Prostate gland (tissue), 2 donors: ENCODE data around the gene ABCC3.

Experiments
- POLR2A ChIP-seq: fragments of 450-650 bp; IDR thresholded peaks from one replicate; pipeline ENCODE4 v1.6.1; 2016; ENCODE audit warnings: antibody characterized with exemption, mild to moderate bottlenecking
- POLR2AphosphoS5 ChIP-seq: sonication (generic); formaldehyde crosslinking; IDR thresholded peaks from one replicate; pipeline ENCODE4 v1.6.1; 2017; ENCODE audit warnings: antibody characterized with exemption
- TF ChIP-seq, protein P1 (sequence below), 4 experiments: fragments of 200-600 bp in 2 of 4; fragments of 450-650 bp in 2 of 4; sonication (generic) in 2 of 4; IDR thresholded peaks; 1 replicate in 3 of 4; 2 replicates in 1 of 4; pipeline ENCODE4 v1.5.1; 2016 to 2019; ENCODE audit warnings: antibody characterized with exemption in 4 of 4, mild to moderate bottlenecking in 2 of 4, moderate library complexity in 2 of 4

DNA sequence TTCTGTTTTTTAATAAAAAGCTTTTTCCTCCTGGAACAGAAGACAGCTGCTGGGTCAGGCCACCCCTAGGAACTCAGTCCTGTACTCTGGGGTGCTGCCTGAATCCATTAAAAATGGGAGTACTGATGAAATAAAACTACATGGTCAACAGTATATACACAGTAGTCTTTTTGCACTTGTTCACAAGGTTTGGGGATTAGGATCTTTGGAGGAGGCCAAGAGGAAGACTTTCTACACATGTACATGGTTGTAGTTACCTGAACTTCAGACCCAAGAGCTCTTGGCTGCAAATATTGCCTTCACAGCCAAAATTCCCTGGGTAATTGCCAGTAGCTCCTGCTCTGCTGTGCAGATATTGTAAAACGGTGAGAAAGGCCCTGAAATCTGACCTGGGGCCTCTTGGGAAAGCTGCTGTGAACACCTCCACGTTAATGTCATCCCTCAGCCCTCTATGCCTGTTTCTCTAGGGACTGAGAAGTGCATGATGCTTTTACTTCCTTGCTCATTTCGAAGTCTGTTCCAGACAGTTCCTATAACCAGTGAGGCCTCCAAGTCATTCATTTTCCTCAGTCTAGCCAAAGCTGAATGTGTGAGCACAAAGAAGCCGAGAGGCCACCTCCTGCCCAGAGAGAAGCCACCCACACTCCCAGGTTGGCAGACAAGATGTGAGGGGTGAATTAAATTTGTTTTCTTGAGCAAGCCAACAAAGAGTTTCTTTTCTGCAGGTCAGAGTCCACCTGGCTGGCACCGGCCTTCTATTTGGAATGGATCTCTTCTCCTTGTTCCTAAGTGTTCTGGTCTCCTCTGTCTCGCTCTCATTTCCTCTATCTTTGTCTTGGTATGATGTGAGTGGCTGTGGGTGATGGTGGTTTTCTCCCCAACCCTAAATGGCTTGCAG lies 57.1 kb downstream of the ABCC3 start:
- TF ChIP-seq, protein P1, sequence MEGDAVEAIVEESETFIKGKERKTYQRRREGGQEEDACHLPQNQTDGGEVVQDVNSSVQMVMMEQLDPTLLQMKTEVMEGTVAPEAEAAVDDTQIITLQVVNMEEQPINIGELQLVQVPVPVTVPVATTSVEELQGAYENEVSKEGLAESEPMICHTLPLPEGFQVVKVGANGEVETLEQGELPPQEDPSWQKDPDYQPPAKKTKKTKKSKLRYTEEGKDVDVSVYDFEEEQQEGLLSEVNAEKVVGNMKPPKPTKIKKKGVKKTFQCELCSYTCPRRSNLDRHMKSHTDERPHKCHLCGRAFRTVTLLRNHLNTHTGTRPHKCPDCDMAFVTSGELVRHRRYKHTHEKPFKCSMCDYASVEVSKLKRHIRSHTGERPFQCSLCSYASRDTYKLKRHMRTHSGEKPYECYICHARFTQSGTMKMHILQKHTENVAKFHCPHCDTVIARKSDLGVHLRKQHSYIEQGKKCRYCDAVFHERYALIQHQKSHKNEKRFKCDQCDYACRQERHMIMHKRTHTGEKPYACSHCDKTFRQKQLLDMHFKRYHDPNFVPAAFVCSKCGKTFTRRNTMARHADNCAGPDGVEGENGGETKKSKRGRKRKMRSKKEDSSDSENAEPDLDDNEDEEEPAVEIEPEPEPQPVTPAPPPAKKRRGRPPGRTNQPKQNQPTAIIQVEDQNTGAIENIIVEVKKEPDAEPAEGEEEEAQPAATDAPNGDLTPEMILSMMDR (IDR thresholded peaks at IDR 0.05): no peak
- TF ChIP-seq POLR2A (no peak), POLR2AphosphoS5 (no peak)
